Astrocyte (in vitro differentiated cells and primary cell): ENCODE measurements around the gene ARFRP1. TPM values are rescaled to one million over a fixed set of nuclear protein-coding genes. Genes with fewer than 3 reads are reported as not detected.

Source experiments
- DNase-seq: peaks from one replicate; pipeline ENCODE4 v3.0.0-alpha.2; 2010; ENCODE audit warnings: low read depth
- FAIRE-seq: peaks from 2 replicates; lab custom pipeline; 2011; peaks lifted over from hg19 to GRCh38; lab: Jason Lieb, UNC
- H2AFZ ChIP-seq: 2 replicates; pipeline ENCODE4 v1.6.0; 2012; ENCODE audit warnings: low read depth, low read length, inconsistent platforms
- H3K27ac ChIP-seq: 2 replicates; pipeline ENCODE4 v1.5.1; 2011; ENCODE audit warnings: low read depth, low read length, inconsistent platforms
- H3K27me3 ChIP-seq: 2 replicates; pipeline ENCODE4 v1.6.0; 2011; ENCODE audit warnings: low read length, inconsistent platforms; ENCODE audit not compliant: insufficient read depth
- H3K36me3 ChIP-seq: 2 replicates; pipeline ENCODE4 v1.5.1; 2011; ENCODE audit warnings: low read length, inconsistent platforms; ENCODE audit not compliant: insufficient read depth
- H3K4me1 ChIP-seq: 2 replicates; pipeline ENCODE4 v1.5.1; 2011; ENCODE audit warnings: low read length, inconsistent platforms; ENCODE audit not compliant: insufficient read depth
- H3K4me2 ChIP-seq: 2 replicates; pipeline ENCODE4 v1.6.0; 2012; ENCODE audit warnings: low read length, inconsistent platforms
- H3K4me3 ChIP-seq: 2 replicates; pipeline ENCODE4 v1.5.1; 2011; ENCODE audit warnings: low read depth, mild to moderate bottlenecking, low read length, inconsistent platforms; ENCODE audit not compliant: insufficient read depth
- H3K79me2 ChIP-seq: 2 replicates; pipeline ENCODE4 v1.6.0; 2012; ENCODE audit warnings: mild to moderate bottlenecking, low read length, inconsistent platforms; ENCODE audit not compliant: insufficient read depth
- H3K9ac ChIP-seq: 2 replicates; pipeline ENCODE4 v1.6.0; 2012; ENCODE audit warnings: mild to moderate bottlenecking, low read length, inconsistent platforms
- H3K9me3 ChIP-seq: 2 replicates; pipeline ENCODE4 v1.5.1; 2012; ENCODE audit warnings: low read depth, mild to moderate bottlenecking, low read length, inconsistent platforms; ENCODE audit not compliant: insufficient read depth
- H4K20me1 ChIP-seq: 2 replicates; pipeline ENCODE4 v1.6.0; 2012; ENCODE audit warnings: low read length, inconsistent platforms; ENCODE audit not compliant: insufficient read depth
- H3K27ac Mint-ChIP-seq: one replicate; pipeline ENCODE4 v1.8.0; 2021; ENCODE audit warnings: mild to moderate bottlenecking, mixed read lengths; ENCODE audit not compliant: unreplicated experiment
- H3K27me3 Mint-ChIP-seq: one replicate; pipeline ENCODE4 v1.8.0; 2021; ENCODE audit warnings: low read depth, mixed read lengths; ENCODE audit not compliant: unreplicated experiment
- H3K36me3 Mint-ChIP-seq: one replicate; pipeline ENCODE4 v1.8.0; 2021; ENCODE audit warnings: low read depth, mixed read lengths; ENCODE audit not compliant: unreplicated experiment
- H3K4me1 Mint-ChIP-seq: one replicate; pipeline ENCODE4 v1.8.0; 2021; ENCODE audit warnings: low read depth, mixed read lengths; ENCODE audit not compliant: unreplicated experiment
- H3K4me3 Mint-ChIP-seq: one replicate; pipeline ENCODE4 v1.8.0; 2021; ENCODE audit warnings: mild to moderate bottlenecking, moderate library complexity, mixed read lengths; ENCODE audit not compliant: unreplicated experiment
- H3K9me3 Mint-ChIP-seq: one replicate; pipeline ENCODE4 v1.8.0; 2021; ENCODE audit warnings: mild to moderate bottlenecking, mixed read lengths; ENCODE audit not compliant: unreplicated experiment
- CTCF ChIP-seq: IDR thresholded peaks from 2 replicates; pipeline ENCODE4 v1.5.1; 2011; ENCODE audit warnings: low read depth, mild to moderate bottlenecking, inconsistent platforms, low read length, moderate library complexity; ENCODE audit not compliant: insufficient read depth
- EZH2 ChIP-seq: IDR thresholded peaks from 2 replicates; pipeline ENCODE4 v1.6.1; 2012; ENCODE audit warnings: mild to moderate bottlenecking, low read length, inconsistent platforms; ENCODE audit not compliant: insufficient read depth
- total RNA-seq: library from RNA; stranded (reverse); gene quantifications from 2 replicates; pipeline ENCODE4 v1.2.1, GENCODE V29; 2021

The ARFRP1 gene
- total RNA-seq, 1 donor from 2014 or later: 32.5 TPM

GRCh38 chr20:63653041-63653973 lies 54.5 kb downstream of the ARFRP1 start, which contains the start of gene STMN3:
TSS of gene STMN3 (minus strand) at chr20:63653424. CDS start at chr20:63653345, 79 bp downstream.
- peaks cover 20% of the 10 kb centered on the region for H4K20me1 ChIP-seq
- H3K9me3 ChIP-seq: no peaks in the 10 kb centered on the region
- no peaks in the 10 kb centered on the region for H3K27me3 ChIP-seq
- no peak within 1 kb of the TSS for H3K27ac Mint-ChIP-seq
- peaks cover 6% of the 10 kb centered on the region for H3K27me3 Mint-ChIP-seq
- DNase-seq (peak; percentile 92), FAIRE-seq (no peak)
- peaks cover 6% of the 10 kb centered on the region for H3K79me2 ChIP-seq
- peak within 1 kb of the TSS; percentile 73 for H2AFZ ChIP-seq
- H3K36me3 ChIP-seq: no peaks in the 10 kb centered on the region
- peaks cover 5% of the 10 kb centered on the region for H3K4me1 Mint-ChIP-seq
- peak within 1 kb of the TSS; percentile 56 for H3K4me3 ChIP-seq
- H3K9me3 Mint-ChIP-seq: peaks cover 3% of the 10 kb centered on the region
- peak within 1 kb of the TSS; percentile 57 for H3K9ac ChIP-seq
- peaks cover 19% of the 10 kb centered on the region for H3K4me1 ChIP-seq
- no peak within 1 kb of the TSS for H3K27ac ChIP-seq
- H3K36me3 Mint-ChIP-seq: no peaks in the 10 kb centered on the region
- H3K4me3 Mint-ChIP-seq: peak within 1 kb of the TSS; percentile 77
- peak within 1 kb of the TSS; percentile 91 for H3K4me2 ChIP-seq
- TF ChIP-seq EZH2 (no peak), CTCF (no peak)

GRCh38 chr20:63652192-63652980 lies 55.4 kb downstream of the ARFRP1 start:
- Histone ChIP-seq H3K9me3 (no peaks in the 10 kb centered on the region), H3K4me3 (peak overlapping the region; percentile 56), H4K20me1 (peaks cover 23% of the 10 kb centered on the region), H3K27me3 (no peaks in the 10 kb centered on the region), H3K4me2 (peak overlapping the region; percentile 91), H2AFZ (peak overlapping the region; percentile 73), H3K27ac (no peak overlapping the region), H3K9ac (peak overlapping the region; percentile 57), H3K4me1 (peaks cover 13% of the 10 kb centered on the region), H3K36me3 (no peaks in the 10 kb centered on the region), H3K79me2 (peaks cover 6% of the 10 kb centered on the region)
- Mint-ChIP-seq H3K27ac (no peak overlapping the region), H3K4me1 (peaks cover 3% of the 10 kb centered on the region), H3K36me3 (no peaks in the 10 kb centered on the region), H3K27me3 (peaks cover 7% of the 10 kb centered on the region), H3K4me3 (peak overlapping the region; percentile 77), H3K9me3 (no peaks in the 10 kb centered on the region)
- FAIRE-seq: no peak
- TF ChIP-seq EZH2 (peak; percentile 81), CTCF (no peak)
- DNase-seq: no peak
